Panc1 (cell line): ENCODE measurements around the gene HES4.

Experiments
- POLR2AphosphoS5 ChIP-seq: IDR thresholded peaks from 2 replicates; pipeline ENCODE4 v1.6.1; 2012; ENCODE audit warnings: mild to moderate bottlenecking, low read depth, low read length, moderate library complexity
- SIN3A ChIP-seq: IDR thresholded peaks from 2 replicates; pipeline ENCODE4 v1.6.1; 2012; ENCODE audit warnings: low read depth, mild to moderate bottlenecking, low read length, moderate library complexity, borderline replicate concordance; ENCODE audit not compliant: insufficient read depth
- TF ChIP-seq, protein P1 (sequence below): fragments of 450-650 bp; IDR thresholded peaks from 2 replicates; pipeline ENCODE4 v1.5.1; 2017; ENCODE audit warnings: mild to moderate bottlenecking

DNA sequence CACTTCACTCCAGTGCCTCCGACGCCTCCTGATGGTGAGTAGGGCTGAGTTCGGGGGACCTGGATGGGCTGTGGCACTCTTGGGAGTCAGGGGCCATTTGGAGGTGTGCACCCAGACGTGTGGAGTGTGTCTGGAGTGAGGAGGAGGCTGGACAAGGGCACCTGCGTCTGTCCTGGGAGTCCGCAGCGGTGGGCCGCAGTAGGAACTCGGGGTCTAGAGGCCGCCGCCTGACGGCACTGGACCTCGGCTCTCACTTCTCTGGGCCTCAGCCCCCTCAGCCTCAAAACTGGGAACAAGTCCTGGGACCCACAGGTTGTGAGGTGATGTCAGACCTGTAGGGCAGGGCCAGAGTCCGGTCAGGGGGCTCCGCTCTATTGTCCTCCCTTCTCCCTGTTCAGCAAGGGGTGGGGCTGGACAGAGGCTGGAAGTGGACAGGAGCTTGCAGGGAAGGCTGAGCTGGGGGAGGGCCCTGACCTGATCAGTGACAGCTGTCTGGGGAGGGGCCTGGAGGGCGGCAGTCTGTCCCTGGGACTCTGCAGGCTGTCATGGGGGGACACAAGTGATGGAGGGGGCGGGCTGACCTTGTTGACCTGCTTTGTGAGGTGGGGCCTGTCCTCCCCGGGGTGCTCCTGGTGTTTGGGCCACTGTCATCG, 35.5 kb upstream of the HES4 start:
- TF ChIP-seq, protein P1, sequence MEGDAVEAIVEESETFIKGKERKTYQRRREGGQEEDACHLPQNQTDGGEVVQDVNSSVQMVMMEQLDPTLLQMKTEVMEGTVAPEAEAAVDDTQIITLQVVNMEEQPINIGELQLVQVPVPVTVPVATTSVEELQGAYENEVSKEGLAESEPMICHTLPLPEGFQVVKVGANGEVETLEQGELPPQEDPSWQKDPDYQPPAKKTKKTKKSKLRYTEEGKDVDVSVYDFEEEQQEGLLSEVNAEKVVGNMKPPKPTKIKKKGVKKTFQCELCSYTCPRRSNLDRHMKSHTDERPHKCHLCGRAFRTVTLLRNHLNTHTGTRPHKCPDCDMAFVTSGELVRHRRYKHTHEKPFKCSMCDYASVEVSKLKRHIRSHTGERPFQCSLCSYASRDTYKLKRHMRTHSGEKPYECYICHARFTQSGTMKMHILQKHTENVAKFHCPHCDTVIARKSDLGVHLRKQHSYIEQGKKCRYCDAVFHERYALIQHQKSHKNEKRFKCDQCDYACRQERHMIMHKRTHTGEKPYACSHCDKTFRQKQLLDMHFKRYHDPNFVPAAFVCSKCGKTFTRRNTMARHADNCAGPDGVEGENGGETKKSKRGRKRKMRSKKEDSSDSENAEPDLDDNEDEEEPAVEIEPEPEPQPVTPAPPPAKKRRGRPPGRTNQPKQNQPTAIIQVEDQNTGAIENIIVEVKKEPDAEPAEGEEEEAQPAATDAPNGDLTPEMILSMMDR, result no peak
- TF ChIP-seq POLR2AphosphoS5 (no peak), SIN3A (no peak)
